Gastroesophageal sphincter (tissue), 3 donors: ENCODE data around the gene BAIAP3.

Experiments used
- CTCF ChIP-seq, 4 experiments: fragments of 200-600 bp in 2 of 4; fragments of 450-650 bp in 2 of 4; sonication (generic) in 1 of 4; IDR thresholded peaks; one replicate each; pipeline ENCODE4 v1.5.1; 2017 to 2019; ENCODE audit warnings: antibody characterized with exemption in 4 of 4, mild to moderate bottlenecking in 2 of 4, moderate library complexity in 2 of 4
- EP300 ChIP-seq: sonication (generic); formaldehyde crosslinking; IDR thresholded peaks from one replicate; pipeline ENCODE4 v1.6.1; 2017; ENCODE audit warnings: antibody characterized with exemption, mild to moderate bottlenecking
- POLR2A ChIP-seq, 2 donors: fragments of 450-650 bp; IDR thresholded peaks; one replicate each; pipeline ENCODE4 v1.6.1; 2017; ENCODE audit warnings: antibody characterized with exemption in 2 of 2, mild to moderate bottlenecking in 2 of 2, moderate library complexity in 1 of 2
- POLR2AphosphoS5 ChIP-seq: sonication (generic); formaldehyde crosslinking; IDR thresholded peaks from one replicate; pipeline ENCODE4 v1.6.1; 2017; ENCODE audit warnings: antibody characterized with exemption

GRCh38 chr16:1327619-1327947 is 5.9 kb upstream of the BAIAP3 start:
- no peak for TF ChIP-seq CTCF (IDR thresholded peaks at IDR 0.05)
- TF ChIP-seq POLR2A (IDR thresholded peaks at IDR 0.05): no peak
- no peak for TF ChIP-seq EP300
- TF ChIP-seq POLR2AphosphoS5: no peak
